ENCODE data around the gene TRAPPC3.

Gene TRAPPC3

Small RNAs within 50 kb of the gene (small RNA-seq; reads per million reads assigned to genes)
- 0 reads per million in 2 experiments for gene RN7SL131P
